GM12878 (cell line): Measurements from ENCODE around the gene YAP1. TPM values are rescaled to one million over a fixed set of nuclear protein-coding genes. Genes with fewer than 3 reads are reported as not detected.

Source experiments
- ATAC-seq: fragments of 200-7000 bp; cut with Tn5 transposase; 3 replicates; pipeline ENCODE4 v1.9.1; 2020; ENCODE audit warnings: mild to moderate bottlenecking, moderate library complexity
- BruUV-seq: library from RNA; stranded (reverse); fragments of 400-500 nt; replicated peaks from 2 replicates; lab custom pipeline; 2021; lab: Mats Ljungman, UMichigan
- CTCF ChIA-PET: fragments of 300-600 bp; sonication (Branson Sonifier 250); formaldehyde crosslinking; extraction: SDS; loops from one replicate; lab custom pipeline; 2021; ENCODE audit warnings: inconsistent platforms; lab: Yijun Ruan, JAX
- POLR2A ChIA-PET: fragments of 350-600 bp; formaldehyde crosslinking; extraction: SDS; loops from one replicate; lab custom pipeline; 2021; ENCODE audit warnings: inconsistent platforms; lab: Charles Lee
- RAD21 ChIA-PET: fragments of 300-600 bp; sonication (Branson Sonifier 250); formaldehyde crosslinking; loops from one replicate; lab custom pipeline; 2023; ENCODE audit warnings: antibody characterized with exemption; ENCODE audit not compliant: unreplicated experiment; lab: Charles Lee
- SMC1A ChIA-PET: fragments of 300-600 bp; sonication (Branson Sonifier 250); formaldehyde crosslinking; loops from one replicate; lab custom pipeline; 2023; ENCODE audit not compliant: unreplicated experiment, uncharacterized antibody; lab: Charles Lee
- DNase-seq: peaks from one replicate; pipeline ENCODE4 v3.0.0-alpha.2; 2011; ENCODE audit warnings: low read depth, low spot score
- FAIRE-seq: peaks from 3 replicates; lab custom pipeline; 2011; peaks lifted over from hg19 to GRCh38; lab: Jason Lieb, UNC
- H2AFZ ChIP-seq: 2 replicates; pipeline ENCODE4 v1.6.0; 2011; ENCODE audit warnings: low read depth, low read length, control low read depth; ENCODE audit not compliant: control insufficient read depth
- H3K27ac ChIP-seq: 2 replicates; pipeline ENCODE4 v1.5.1; 2011; ENCODE audit warnings: control low read depth; ENCODE audit not compliant: control insufficient read depth, insufficient read depth
- H3K27me3 ChIP-seq, 2 experiments: replicated peaks in 1 of 2; 2 replicates each; pipeline versions ENCODE4 v1.6.0 to v1.6.1; 2011; ENCODE audit warnings: low read length in 1 of 2; ENCODE audit not compliant: control insufficient read depth in 2 of 2, insufficient read depth in 2 of 2
- H3K36me3 ChIP-seq, 2 experiments: 2 replicates each; pipeline ENCODE4 v1.5.1; 2011; ENCODE audit warnings: low read length in 1 of 2; ENCODE audit not compliant: control insufficient read depth in 2 of 2, insufficient read depth in 2 of 2
- H3K4me1 ChIP-seq: 2 replicates; pipeline ENCODE4 v1.6.1; 2011; ENCODE audit warnings: mild to moderate bottlenecking, low read length, moderate library complexity, mixed read lengths; ENCODE audit not compliant: control insufficient read depth, insufficient read depth
- H3K4me2 ChIP-seq: 2 replicates; pipeline ENCODE4 v1.6.0; 2011; ENCODE audit warnings: control low read depth; ENCODE audit not compliant: control insufficient read depth, insufficient read depth
- H3K4me3 ChIP-seq: fragments of 200-600 bp; sonication (generic); 2 replicates; pipeline ENCODE4 v1.5.1; 2016
- H3K79me2 ChIP-seq: 2 replicates; pipeline ENCODE4 v1.6.0; 2011; ENCODE audit warnings: low read length; ENCODE audit not compliant: control insufficient read depth, insufficient read depth
- H3K9ac ChIP-seq: 2 replicates; pipeline ENCODE4 v1.8.0; 2011; ENCODE audit warnings: low read length, control low read depth, mixed read lengths; ENCODE audit not compliant: control insufficient read depth, insufficient read depth
- H3K9me3 ChIP-seq: replicated peaks from 3 replicates; pipeline ENCODE4 v1.5.1; 2011; ENCODE audit warnings: mild to moderate bottlenecking, low read length; ENCODE audit not compliant: control insufficient read depth, insufficient read depth
- H4K20me1 ChIP-seq: 2 replicates; pipeline ENCODE4 v1.6.0; 2011; ENCODE audit not compliant: control insufficient read depth, insufficient read depth
- HCFC1 ChIP-seq: fragments of 150-350 bp; IDR thresholded peaks from 2 replicates; pipeline ENCODE4 v1.6.1; 2014; ENCODE audit warnings: low read length
- KDM1A ChIP-seq: fragments of 200-600 bp; sonication (generic); IDR thresholded peaks from 2 replicates; pipeline ENCODE4 v1.6.1; 2016; ENCODE audit warnings: borderline replicate concordance
- KLF5 ChIP-seq: fragments of 450-650 bp; IDR thresholded peaks from 2 replicates; pipeline ENCODE4 v1.6.1; 2014; ENCODE audit warnings: mild to moderate bottlenecking; ENCODE audit not compliant: partially characterized antibody
- PML ChIP-seq: IDR thresholded peaks from 2 replicates; pipeline ENCODE4 v1.6.1; 2012; ENCODE audit warnings: low read length, inconsistent platforms
- RFX5 ChIP-seq: IDR thresholded peaks from 2 replicates; pipeline ENCODE4 v1.6.1; 2011; ENCODE audit warnings: low read depth, low read length, improper control_type of control experiment
- SIX5 ChIP-seq: IDR thresholded peaks from 2 replicates; pipeline ENCODE4 v1.6.1; 2011; ENCODE audit warnings: mild to moderate bottlenecking, low read depth, low read length, moderate library complexity; ENCODE audit not compliant: severe bottlenecking
- SPI1 ChIP-seq: IDR thresholded peaks from 2 replicates; pipeline ENCODE4 v1.6.1; 2011; ENCODE audit warnings: low read depth, mild to moderate bottlenecking, low read length, moderate library complexity, borderline replicate concordance; ENCODE audit not compliant: insufficient read depth
- YY1 ChIP-seq: IDR thresholded peaks from 2 replicates; pipeline ENCODE4 v1.6.1; 2011; ENCODE audit warnings: low read depth, mild to moderate bottlenecking, low read length
- WGBS: methylation state at CpG from one replicate; pipeline ENCODE4 v1.1.6; 2016; ENCODE audit warnings: low lambda C conversion rate; ENCODE audit not compliant: insufficient replicate concordance, insufficient coverage; ENCODE audit errors: missing lambda C conversion rate; 5-methylcytosine and 5-hydroxymethylcytosine counted together
- in situ Hi-C: fragments of 300-500 bp; cut with MboI; formaldehyde crosslinking; loops from 9 replicates; pipeline ENCODE4 v1.14.3; 2018; ENCODE audit warnings: mixed read lengths
- intact Hi-C: fragments of 100-400 bp; cut with micrococcal nuclease; formaldehyde crosslinking; loops from one replicate; pipeline ENCODE4 v1.14.2; 2022; ENCODE audit not compliant: unreplicated experiment
- polyA plus RNA-seq, 11 experiments: library from polyadenylated mRNA; depleted of rRNA in 4 of 11; unstranded in 6 of 11; stranded (reverse) in 5 of 11; fragments of >200 nt; fragmentation: Nextera tagmentation in 4 of 11; fragmentation: Illumina TruSeq in 1 of 11; extraction: Ambion mirVana in 4 of 11; extraction: Trizol in 1 of 11; gene quantifications; 1 replicate in 1 of 11; 2 replicates in 10 of 11; pipeline versions ENCODE4 v1.2.1 to v1.2.3, GENCODE V29; 2011 to 2016; ENCODE audit warnings: inconsistent platforms in 2 of 11, missing spikeins in 2 of 11, low read depth in 1 of 11
- total RNA-seq, 4 experiments: library from RNA; depleted of rRNA in 3 of 4; stranded (reverse); fragments of >200 nt in 3 of 4; fragmentation: Illumina TruSeq in 1 of 4; extraction: Trizol in 1 of 4; gene quantifications; 2 replicates each; pipeline versions ENCODE4 v1.2.1 to v1.2.3, GENCODE V29; 2013 to 2021
- TF ChIP-seq, protein P1 (sequence below): fragments of 450-650 bp; formaldehyde crosslinking; IDR thresholded peaks from 2 replicates; pipeline ENCODE4 v1.4.0; 2022; ENCODE audit warnings: mild to moderate bottlenecking, moderate library complexity
- TF ChIP-seq, protein P2 (sequence below): fragments of 450-650 bp; IDR thresholded peaks from 2 replicates; pipeline ENCODE4 v1.6.1; 2016; ENCODE audit warnings: mild to moderate bottlenecking

Gene YAP1
- total and polyA plus RNA-seq, 10 of the 15 experiments (the other 5 are each of a cell fraction or from before 2014, with no cell fraction given): 0.03 to 0.33 (median 0.10) TPM; not detected in 6

- DNase-seq (no peak), FAIRE-seq (no peak), ATAC-seq (no peak)
- H3K4me1 ChIP-seq: no peaks in the 10 kb centered on the region
- no peaks in the 10 kb centered on the region for H3K79me2 ChIP-seq
- H3K27ac ChIP-seq: no peak overlapping the region
- ChIA-PET CTCF (interaction anchor here (1.2 to 1.5 kb wide), 2 partner anchors 11 to 68 kb away, joined by 3 to 5 read pairs; no protein-coding TSS in a partner anchor), RAD21 (interaction anchor here (0.7 kb wide), 1 partner anchor 1400 kb away, joined by 3 read pairs; no protein-coding TSS in a partner anchor), SMC1A (interaction anchor here (0.9 kb wide), 1 partner anchor 13 kb away, joined by 3 read pairs; no protein-coding TSS in a partner anchor), POLR2A (no interaction called here)
- WGBS: 0% methylated on average over 4 of the region's 6 CpGs
- H3K36me3 ChIP-seq: no peaks in the 10 kb centered on the region
- no peaks in the 10 kb centered on the region for H4K20me1 ChIP-seq
- TF ChIP-seq SPI1 (no peak), RFX5 (no peak), KLF5 (no peak), HCFC1 (no peak)
- in situ Hi-C loops (no loop called here), intact Hi-C loops (no loop called here)
- no peak overlapping the region for H2AFZ ChIP-seq
- H3K4me2 ChIP-seq: no peak overlapping the region
- BruUV-seq: no TSS peak
- no peak overlapping the region for H3K9ac ChIP-seq
- no peaks in the 10 kb centered on the region for H3K9me3 ChIP-seq
- no peak overlapping the region for H3K4me3 ChIP-seq
- H3K27me3 ChIP-seq: no peaks in the 10 kb centered on the region; a peak in 1 of 4 replicates
These were observed 62.0 kb downstream of the YAP1 start for GRCh38 chr11:102172127-102172848.

DNA sequence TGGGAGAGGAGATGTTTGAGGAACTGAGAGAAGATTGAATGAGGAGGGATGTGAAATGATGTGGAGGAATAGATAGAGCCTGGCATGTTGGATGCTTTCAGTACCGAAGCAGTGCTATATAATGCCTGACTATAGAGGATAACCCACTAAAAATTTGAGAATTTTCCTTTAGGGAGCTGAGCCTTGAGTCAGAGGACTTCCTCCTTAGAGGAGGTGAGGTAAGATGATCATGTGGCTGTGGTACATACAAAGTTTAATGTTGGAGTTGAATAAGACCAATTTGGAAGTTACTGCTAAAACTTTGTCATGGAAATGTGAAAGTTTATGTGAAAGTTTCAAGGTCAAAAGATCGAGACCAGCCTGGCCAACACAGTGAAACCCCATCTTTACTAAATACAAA is 66.9 kb downstream of the YAP1 start:
- no peak for ATAC-seq
- H2AFZ ChIP-seq: no peak overlapping the region
- H3K4me3 ChIP-seq: no peak overlapping the region
- BruUV-seq: no TSS peak
- H3K27ac ChIP-seq: no peak overlapping the region
- no peak for FAIRE-seq
- RAD21 ChIA-PET: no interaction called here
- H3K4me2 ChIP-seq: no peak overlapping the region
- DNase-seq: no peak
- no peaks in the 10 kb centered on the region for H4K20me1 ChIP-seq
- H3K4me1 ChIP-seq: no peaks in the 10 kb centered on the region
- H3K79me2 ChIP-seq: no peaks in the 10 kb centered on the region
- WGBS: 8% methylated on average over 2 of the region's 2 CpGs
- no peak overlapping the region for H3K9ac ChIP-seq
- no peaks in the 10 kb centered on the region for H3K9me3 ChIP-seq
- CTCF ChIA-PET: no interaction called here
- H3K36me3 ChIP-seq: no peaks in the 10 kb centered on the region
- POLR2A ChIA-PET: no interaction called here
- intact Hi-C loops (no loop called here), in situ Hi-C loops (no loop called here)
- TF ChIP-seq, protein P1, sequence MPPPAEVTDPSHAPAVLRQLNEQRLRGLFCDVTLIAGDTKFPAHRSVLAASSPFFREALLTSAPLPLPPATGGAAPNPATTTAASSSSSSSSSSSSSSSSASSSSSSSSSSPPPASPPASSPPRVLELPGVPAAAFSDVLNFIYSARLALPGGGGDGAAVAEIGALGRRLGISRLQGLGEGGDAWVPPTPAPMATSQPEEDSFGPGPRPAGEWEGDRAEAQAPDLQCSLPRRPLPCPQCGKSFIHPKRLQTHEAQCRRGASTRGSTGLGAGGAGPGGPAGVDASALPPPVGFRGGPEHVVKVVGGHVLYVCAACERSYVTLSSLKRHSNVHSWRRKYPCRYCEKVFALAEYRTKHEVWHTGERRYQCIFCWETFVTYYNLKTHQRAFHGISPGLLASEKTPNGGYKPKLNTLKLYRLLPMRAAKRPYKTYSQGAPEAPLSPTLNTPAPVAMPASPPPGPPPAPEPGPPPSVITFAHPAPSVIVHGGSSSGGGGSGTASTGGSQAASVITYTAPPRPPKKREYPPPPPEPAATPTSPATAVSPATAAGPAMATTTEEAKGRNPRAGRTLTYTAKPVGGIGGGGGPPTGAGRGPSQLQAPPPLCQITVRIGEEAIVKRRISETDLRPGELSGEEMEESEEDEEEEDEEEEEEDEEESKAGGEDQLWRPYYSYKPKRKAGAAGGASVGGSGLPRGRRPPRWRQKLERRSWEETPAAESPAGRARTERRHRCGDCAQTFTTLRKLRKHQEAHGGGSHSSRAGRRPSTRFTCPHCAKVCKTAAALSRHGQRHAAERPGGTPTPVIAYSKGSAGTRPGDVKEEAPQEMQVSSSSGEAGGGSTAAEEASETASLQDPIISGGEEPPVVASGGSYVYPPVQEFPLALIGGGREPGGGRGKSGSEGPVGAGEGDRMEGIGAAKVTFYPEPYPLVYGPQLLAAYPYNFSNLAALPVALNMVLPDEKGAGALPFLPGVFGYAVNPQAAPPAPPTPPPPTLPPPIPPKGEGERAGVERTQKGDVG (CRISPR knock-in tag): no peak
- TF ChIP-seq KDM1A (no peak), YY1 (no peak), SIX5 (no peak), PML (no peak)
- TF ChIP-seq, protein P2, sequence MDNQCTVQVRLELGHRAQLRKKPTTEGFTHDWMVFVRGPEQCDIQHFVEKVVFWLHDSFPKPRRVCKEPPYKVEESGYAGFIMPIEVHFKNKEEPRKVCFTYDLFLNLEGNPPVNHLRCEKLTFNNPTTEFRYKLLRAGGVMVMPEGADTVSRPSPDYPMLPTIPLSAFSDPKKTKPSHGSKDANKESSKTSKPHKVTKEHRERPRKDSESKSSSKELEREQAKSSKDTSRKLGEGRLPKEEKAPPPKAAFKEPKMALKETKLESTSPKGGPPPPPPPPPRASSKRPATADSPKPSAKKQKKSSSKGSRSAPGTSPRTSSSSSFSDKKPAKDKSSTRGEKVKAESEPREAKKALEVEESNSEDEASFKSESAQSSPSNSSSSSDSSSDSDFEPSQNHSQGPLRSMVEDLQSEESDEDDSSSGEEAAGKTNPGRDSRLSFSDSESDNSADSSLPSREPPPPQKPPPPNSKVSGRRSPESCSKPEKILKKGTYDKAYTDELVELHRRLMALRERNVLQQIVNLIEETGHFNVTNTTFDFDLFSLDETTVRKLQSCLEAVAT: no peak
- no peaks in the 10 kb centered on the region; a peak in 1 of 4 replicates for H3K27me3 ChIP-seq
- SMC1A ChIA-PET: no interaction called here
